ENCODE measurements around the gene DEPDC1B.

GRCh38 chr5:60634051-60634450, 65.9 kb downstream of the DEPDC1B start:
- no peak for TF ChIP-seq POLR2AphosphoS5 (IDR thresholded peaks at IDR 0.05)
- no peak for TF ChIP-seq CTCF (IDR thresholded peaks at IDR 0.05)
- no peak for TF ChIP-seq EP300 (IDR thresholded peaks at IDR 0.05; ENCODE audit: low read depth)
- no peak for TF ChIP-seq POLR2A (IDR thresholded peaks at IDR 0.05)
